NK-92 (cell line): ENCODE data around the gene ZDHHC11B.

Experiments
- DNase-seq: peaks from one replicate; lab custom pipeline; 2025; ENCODE audit not compliant: unreplicated experiment; lab: John Stamatoyannopoulos, UW

The ZDHHC11B gene

GRCh38 chr5:663436-664342 is 120.8 kb downstream of the ZDHHC11B start:
- no peak for DNase-seq

- DNase-seq = no peak
Observed at GRCh38 chr5:662751-663435, 121.6 kb downstream of the ZDHHC11B start.

DNA sequence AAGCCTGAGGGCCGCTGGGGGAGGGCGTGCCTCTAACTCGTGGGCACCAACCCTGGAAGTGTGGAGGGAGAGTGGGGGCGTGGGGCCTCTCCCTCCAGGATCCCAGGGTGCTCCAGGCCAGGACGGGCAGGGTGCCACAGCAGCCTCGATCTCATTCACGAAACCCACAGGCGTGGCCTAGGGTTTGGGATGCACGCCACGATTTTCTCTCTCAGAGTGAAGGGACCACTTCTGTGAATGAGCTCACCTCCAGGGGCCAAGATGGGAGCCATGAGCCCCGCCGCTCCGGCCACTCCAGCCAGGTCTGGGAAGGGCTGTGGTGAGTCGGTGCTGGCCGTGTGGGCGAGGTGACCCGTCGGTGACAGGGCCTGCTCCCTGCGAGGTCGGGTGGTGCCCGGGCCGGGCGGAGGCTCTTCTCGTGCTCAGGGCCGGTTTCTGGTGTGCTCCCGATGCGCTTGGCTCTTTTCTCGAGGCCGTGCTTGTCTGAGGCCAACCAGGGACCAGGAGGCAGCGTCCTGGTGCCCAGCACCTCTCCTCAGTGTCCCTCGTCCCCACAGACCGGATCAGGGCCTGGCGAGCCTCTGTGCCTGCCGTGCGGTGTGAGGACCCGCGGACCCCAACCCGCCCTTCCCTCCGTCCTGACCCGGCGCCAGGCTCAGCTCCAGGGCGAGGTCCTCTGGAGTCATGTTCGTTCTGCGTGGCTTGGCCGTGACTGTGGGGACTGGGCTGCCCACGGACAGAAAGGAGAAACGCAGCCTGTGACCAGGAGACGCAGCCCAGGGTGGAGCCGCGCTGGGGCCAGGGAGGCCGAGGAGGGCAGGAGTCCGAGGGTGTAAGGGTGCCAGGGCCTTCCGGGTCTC is 122.4 kb downstream of the ZDHHC11B start:
- no peak for DNase-seq

- no peak for DNase-seq
Observed at GRCh38 chr5:660491-661030, 124.0 kb downstream of the ZDHHC11B start.
